BE2C (cell line): ENCODE data around the gene TMEM131L.

ENCODE experiments used
- DNase-seq: peaks from one replicate; pipeline ENCODE4 v3.0.0-alpha.2; 2020
- H3K27me3 ChIP-seq: fragments of 250-450 bp; sonication (Bioruptor Pico); 2 replicates; pipeline ENCODE4 v1.5.1; 2020; ENCODE audit warnings: mild to moderate bottlenecking
- H3K36me3 ChIP-seq: fragments of 250-450 bp; sonication (Bioruptor Pico); 2 replicates; pipeline ENCODE4 v1.5.1; 2020; ENCODE audit warnings: mild to moderate bottlenecking
- H3K4me1 ChIP-seq: fragments of 250-450 bp; sonication (Bioruptor Pico); 2 replicates; pipeline ENCODE4 v1.5.1; 2020
- H3K4me3 ChIP-seq: 2 replicates; pipeline ENCODE4 v1.5.1; 2011; ENCODE audit warnings: low read depth, low read length
- H3K9me3 ChIP-seq: fragments of 250-450 bp; sonication (Bioruptor Pico); 2 replicates; pipeline ENCODE4 v1.5.1; 2020
- CTCF ChIP-seq: IDR thresholded peaks from 2 replicates; pipeline ENCODE4 v1.5.1; 2012; ENCODE audit warnings: mild to moderate bottlenecking, low read depth, low read length

The TMEM131L gene

DNA sequence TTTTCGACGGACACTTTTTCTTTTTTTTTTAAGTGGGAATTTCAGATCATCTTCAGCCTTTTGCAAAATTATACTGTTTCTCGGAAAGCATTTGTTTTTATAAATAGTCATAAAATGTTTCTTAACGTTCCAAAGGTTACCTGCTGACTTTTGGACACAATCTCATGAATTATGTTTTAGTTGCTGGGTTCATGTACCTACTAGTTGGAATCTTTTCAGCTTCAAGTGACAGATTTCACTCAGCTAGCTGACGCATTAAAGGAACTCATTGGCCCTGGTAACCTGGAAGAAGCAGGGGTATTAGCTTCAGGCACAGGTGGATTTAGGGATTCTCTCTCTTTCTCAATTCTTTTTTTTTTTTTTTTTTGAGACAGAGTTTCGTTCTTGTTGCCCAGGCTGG is 66.5 kb downstream of the TMEM131L start:
- no peak for TF ChIP-seq CTCF
- Histone ChIP-seq H3K4me3 (no peak overlapping the region), H3K9me3 (no peaks in the 10 kb centered on the region), H3K36me3 (no peaks in the 10 kb centered on the region), H3K27me3 (no peaks in the 10 kb centered on the region), H3K4me1 (0 out of 2 replicates have a peak, but pooled peaks cover 2% of the 10 kb centered on the region)
- DNase-seq: no peak

DNA sequence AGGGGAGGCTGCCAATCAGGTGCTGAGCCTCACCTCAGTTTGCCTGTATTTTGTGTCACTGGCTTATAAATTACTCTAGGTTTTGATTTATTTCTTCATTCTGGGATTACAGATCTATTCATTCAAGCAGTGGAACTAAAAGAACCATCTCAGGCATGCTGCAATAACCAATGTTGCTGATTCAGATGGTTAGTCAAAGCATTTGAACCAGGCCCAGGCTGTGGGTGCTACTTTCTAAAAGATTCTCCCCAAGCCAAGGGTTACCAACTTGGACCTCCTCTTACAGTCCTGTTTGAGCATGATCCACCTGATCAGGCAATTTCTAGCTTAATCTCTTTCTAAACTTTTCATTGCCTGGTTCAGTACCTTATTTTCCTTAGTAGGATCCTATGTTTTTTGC is 67.2 kb downstream of the TMEM131L start:
- no peaks in the 10 kb centered on the region for H3K9me3 ChIP-seq
- H3K27me3 ChIP-seq: no peaks in the 10 kb centered on the region
- H3K36me3 ChIP-seq: no peaks in the 10 kb centered on the region
- no peak for TF ChIP-seq CTCF
- DNase-seq: no peak
- 0 out of 2 replicates have a peak, but pooled peaks cover 8% of the 10 kb centered on the region for H3K4me1 ChIP-seq
- no peak overlapping the region for H3K4me3 ChIP-seq

GRCh38 chr4:153534792-153535629 is 68.9 kb downstream of the TMEM131L start:
- no peak for DNase-seq
- no peak for TF ChIP-seq CTCF
- no peaks in the 10 kb centered on the region for H3K9me3 ChIP-seq
- no peaks in the 10 kb centered on the region for H3K36me3 ChIP-seq
- no peaks in the 10 kb centered on the region for H3K27me3 ChIP-seq
- 0 out of 2 replicates have a peak, but pooled peaks cover 10% of the 10 kb centered on the region for H3K4me1 ChIP-seq
- H3K4me3 ChIP-seq: no peak overlapping the region

- H3K4me1 ChIP-seq: 0 out of 2 replicates have a peak, but pooled peaks cover 8% of the 10 kb centered on the region
- no peaks in the 10 kb centered on the region for H3K36me3 ChIP-seq
- H3K4me3 ChIP-seq: no peak overlapping the region
- H3K27me3 ChIP-seq: no peaks in the 10 kb centered on the region
- no peaks in the 10 kb centered on the region for H3K9me3 ChIP-seq
- no peak for DNase-seq
- TF ChIP-seq CTCF: no peak
Observed at GRCh38 chr4:153535772-153536513, 69.8 kb downstream of the TMEM131L start.

DNA sequence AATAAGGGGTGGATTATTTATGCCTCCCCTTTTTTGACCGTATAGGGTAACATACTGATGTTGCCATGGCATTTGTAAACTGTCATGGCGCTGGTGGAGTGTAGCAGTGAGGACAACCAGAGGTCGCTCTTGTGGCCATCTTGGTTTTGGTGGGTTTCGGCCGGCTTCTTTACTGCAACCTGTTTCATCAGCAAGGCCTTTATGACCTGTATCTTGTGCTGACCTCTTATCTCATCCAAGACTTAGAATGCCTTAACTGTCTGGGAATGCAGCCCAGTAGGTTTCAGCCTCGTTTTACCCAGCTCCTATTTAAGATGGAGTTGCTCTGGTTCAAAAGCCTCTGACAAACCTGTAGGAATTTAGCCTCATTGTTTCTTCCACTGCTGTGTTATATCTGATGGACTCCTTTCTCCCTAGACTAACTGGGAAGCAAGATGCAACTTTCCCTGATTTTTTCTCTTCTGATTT is 71.4 kb downstream of the TMEM131L start:
- Histone ChIP-seq H3K27me3 (no peaks in the 10 kb centered on the region), H3K4me1 (0 out of 2 replicates have a peak, but pooled peaks cover 8% of the 10 kb centered on the region), H3K9me3 (no peaks in the 10 kb centered on the region), H3K36me3 (no peaks in the 10 kb centered on the region), H3K4me3 (no peak overlapping the region)
- TF ChIP-seq CTCF: no peak
- DNase-seq: no peak
